ENCODE data around the gene RBM28.
"Not testable (repeated sequence)": the region's sequence is repeated elsewhere in the genome, so short reads cannot be mapped to it uniquely, and the experiment has no call there.

RBM28 gene

DNA sequence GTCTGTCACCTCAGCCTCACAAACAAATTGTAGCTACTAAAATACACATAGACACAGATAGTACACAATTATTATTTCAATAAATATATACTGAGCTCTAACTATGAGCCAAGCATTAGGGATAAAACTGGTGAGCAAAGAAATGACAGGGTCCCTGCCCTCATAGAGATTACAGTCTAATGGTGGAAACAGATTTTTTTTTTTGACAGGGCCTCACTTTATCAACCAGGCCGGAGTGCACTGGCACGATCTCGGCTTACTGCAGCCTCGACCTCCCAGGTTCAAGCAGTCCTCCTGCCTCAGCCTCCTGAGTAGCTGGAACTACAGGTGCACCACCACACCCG, 695 bp upstream of the RBM28 start:
- no peak for DNase-seq (ENCODE audit: low spot score)

- no peak for DNase-seq (ENCODE audit: low spot score)
Observed at GRCh38 chr7:128341733-128342132, 2.0 kb downstream of the RBM28 start.

GRCh38 chr7:128335730-128336129, 8.0 kb downstream of the RBM28 start:
- DNase-seq (ENCODE audit: low spot score): no peak

- DNase-seq (ENCODE audit: low spot score): no peak
Observed at GRCh38 chr7:128324368-128324680, 19.4 kb downstream of the RBM28 start.

DNA sequence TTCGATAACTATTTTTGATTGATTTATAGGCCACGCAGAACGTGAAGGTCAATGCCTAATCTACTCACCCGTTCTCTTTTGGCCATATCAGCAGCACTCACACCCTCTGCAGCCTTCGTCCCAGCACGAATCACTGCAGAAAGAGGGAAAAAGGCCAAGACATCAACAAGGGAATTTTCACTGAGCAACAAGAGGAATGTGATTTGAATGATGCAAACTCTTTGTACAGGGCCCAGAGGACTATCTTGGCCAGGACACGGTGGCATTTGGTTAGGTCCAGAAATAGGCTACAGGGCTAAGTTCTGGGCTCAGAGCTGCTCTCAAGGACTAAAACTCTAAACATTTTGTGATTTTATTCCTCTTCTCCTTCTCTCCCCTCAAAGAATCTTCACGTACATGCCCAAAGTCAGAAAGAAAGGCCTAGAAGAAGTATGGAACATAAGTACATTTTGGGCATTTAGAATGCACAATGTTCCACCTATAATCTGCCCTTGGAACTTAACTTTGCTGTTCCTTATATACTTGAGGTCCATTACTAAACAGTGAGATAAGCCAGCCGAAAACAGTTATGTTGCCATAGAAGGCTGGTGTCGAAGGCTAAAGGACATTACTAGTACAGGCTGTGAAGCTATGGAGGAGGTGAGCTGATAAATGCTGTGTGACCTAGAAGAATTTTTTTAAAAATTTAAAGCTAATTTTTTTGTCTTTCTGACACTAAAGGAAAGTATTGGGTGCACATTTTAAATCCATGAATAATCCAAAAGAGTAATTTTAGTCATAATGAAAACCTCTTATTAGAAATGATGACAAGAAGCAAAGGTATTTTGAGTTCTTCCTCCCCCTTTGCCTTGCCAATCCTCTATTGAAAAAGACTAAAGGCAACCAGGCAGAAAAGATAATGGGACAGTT, 20.0 kb downstream of the RBM28 start:
- DNase-seq (ENCODE audit: low spot score): no peak

- no peak for DNase-seq (ENCODE audit: low spot score)
Observed at GRCh38 chr7:128323040-128323439, 20.7 kb downstream of the RBM28 start.

DNA sequence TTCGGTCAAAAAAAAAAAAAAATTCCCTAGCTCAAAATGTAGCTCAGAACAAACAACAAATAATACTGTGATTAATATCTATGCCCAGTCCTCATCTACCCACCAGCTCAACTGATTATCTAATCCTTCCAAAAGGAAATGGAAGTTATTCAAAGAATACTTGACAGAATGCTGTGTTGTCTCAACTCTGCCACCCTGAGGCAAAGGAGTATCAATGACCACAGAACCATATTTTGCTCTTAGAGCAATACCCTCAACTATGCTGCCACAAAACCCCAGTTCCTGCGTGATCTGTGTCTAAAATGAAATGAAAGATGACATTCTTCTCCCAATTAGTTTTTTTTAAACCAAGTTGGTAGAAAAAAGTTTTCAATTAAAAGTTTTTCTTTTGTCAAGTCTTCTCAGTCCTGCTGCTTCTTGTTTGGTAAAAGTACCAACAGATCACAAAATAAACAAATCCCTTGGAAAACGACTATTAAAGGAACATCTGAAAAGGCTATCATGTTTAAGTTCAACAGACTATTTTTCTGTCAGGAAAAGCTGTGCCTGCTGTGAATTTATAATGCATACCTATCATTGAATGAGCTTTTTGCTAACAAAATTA, 21.6 kb downstream of the RBM28 start:
- no peak for DNase-seq (ENCODE audit: low spot score)

- no peak for DNase-seq (ENCODE audit: low spot score)
Observed at GRCh38 chr7:128321044-128321422, 22.7 kb downstream of the RBM28 start.

- no peak for DNase-seq (ENCODE audit: low spot score)
Observed at GRCh38 chr7:128318691-128319090, 25.0 kb downstream of the RBM28 start.

- no peak for DNase-seq (ENCODE audit: low spot score)
Observed at GRCh38 chr7:128311013-128311412, 32.7 kb downstream of the RBM28 start.

- DNase-seq (ENCODE audit: low spot score): no peak
Observed at GRCh38 chr7:128310499-128310898, 33.2 kb downstream of the RBM28 start.

- DNase-seq (ENCODE audit: low spot score): no peak
Observed at GRCh38 chr7:128309976-128310375, 33.7 kb downstream of the RBM28 start.

DNA sequence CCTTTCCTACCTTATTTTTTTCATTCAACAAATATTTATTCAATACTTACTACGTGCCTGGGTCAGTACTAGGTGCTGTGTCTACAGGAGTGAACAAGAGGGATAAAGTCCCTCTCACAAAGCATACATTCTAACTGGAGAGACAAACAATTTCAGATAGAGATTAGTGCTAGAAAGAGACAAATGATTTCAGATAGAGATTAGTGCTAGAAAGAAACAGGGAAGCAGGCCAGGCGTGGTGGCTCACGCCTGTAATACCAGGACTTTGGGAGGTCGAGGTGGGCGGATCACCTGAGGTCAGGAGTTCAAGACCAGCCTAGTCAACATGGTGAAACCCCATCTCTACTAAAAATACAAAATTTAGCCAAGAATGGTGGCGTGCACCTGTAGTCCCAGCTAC, 34.6 kb downstream of the RBM28 start:
- DNase-seq (ENCODE audit: low spot score): no peak

- DNase-seq (ENCODE audit: low spot score): no peak
Observed at GRCh38 chr7:128307061-128307460, 36.6 kb downstream of the RBM28 start.

- no peak for DNase-seq (ENCODE audit: low spot score)
Observed at GRCh38 chr7:128304212-128304611, 39.5 kb downstream of the RBM28 start.

DNA sequence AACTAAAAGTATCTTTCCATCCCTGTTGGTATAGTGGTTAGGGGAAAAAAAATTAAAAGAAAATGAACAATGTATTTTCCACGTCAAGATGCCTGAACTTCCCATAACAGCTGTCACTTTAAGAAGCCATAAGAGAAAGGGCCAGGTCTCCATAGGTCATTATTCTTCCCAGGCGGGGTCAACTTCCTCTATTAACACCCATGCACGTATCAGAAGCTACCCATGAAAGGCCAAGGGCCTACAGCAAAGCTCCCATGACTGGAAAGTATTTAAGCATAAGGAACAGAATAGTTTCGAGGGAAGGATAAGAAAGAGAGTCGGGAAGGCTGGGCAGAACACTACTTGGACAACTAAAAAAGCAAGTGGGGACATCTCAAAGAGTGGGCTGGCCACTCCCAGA, 40.1 kb downstream of the RBM28 start:
- DNase-seq (ENCODE audit: low spot score): no peak

DNA sequence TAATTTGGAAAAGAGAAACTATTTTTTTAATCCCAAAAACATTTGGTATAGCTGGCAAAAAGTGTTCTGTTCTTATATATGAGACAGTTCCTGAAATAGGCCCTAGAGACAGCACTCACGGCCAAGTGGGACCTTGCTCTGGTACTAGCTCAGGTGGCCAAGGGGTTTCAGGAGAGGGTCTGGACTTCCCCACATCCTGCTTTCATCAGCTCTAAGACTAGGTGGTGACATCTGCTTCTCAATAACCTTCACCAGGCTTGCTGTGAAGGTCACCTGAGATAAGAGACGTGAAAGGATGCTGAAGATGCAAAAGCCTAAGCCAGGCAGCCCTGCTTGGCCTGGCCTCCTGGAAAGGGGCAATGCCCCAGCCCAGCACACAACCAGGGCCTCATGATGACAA, 40.6 kb downstream of the RBM28 start:
- no peak for DNase-seq (ENCODE audit: low spot score)

DNA sequence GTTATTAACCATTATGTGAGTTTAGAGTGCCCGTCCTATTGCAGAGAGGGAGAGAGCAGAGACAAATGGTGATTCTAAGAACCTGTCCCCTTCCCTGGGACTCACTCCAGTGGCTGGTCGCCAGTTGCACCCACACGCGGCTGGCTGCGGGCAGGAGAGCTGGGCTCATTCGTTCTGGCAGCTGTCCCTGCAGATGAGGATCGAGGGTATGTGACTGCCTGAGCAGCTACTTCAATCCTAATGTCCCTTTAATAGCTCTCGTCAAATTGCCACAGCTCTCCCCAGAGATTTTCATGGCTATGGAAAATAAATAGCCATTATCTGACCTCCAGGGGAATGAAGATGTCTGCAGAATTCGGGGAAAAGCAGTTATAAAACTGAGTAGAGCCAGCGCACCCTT, 41.6 kb downstream of the RBM28 start:
- no peak for DNase-seq (ENCODE audit: low spot score)

GRCh38 chr7:128299109-128299607, 44.5 kb downstream of the RBM28 start:
- no peak for DNase-seq (ENCODE audit: low spot score)

GRCh38 chr7:128298004-128298403, 45.7 kb downstream of the RBM28 start:
- DNase-seq (ENCODE audit: low spot score): not testable (repeated sequence)

DNA sequence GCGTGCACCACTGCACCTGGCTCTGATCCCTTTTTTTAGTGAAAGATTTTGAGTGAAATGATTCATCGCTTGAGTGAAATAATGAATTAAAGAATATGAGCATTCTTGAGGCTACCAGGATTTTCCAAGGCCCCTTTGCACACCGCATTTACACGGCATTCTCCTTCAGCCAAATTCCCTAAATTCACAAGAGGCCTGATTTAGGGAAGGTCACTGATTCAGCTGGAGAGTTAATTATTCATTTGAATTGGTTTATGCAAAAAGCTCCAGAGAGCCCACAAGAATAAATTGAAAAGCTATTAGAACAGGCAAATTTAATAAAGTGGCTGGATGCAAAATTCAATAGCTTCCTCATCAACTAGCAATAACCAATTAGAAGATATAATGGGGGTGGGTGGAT, 56.2 kb downstream of the RBM28 start:
- DNase-seq (ENCODE audit: low spot score): no peak

DNA sequence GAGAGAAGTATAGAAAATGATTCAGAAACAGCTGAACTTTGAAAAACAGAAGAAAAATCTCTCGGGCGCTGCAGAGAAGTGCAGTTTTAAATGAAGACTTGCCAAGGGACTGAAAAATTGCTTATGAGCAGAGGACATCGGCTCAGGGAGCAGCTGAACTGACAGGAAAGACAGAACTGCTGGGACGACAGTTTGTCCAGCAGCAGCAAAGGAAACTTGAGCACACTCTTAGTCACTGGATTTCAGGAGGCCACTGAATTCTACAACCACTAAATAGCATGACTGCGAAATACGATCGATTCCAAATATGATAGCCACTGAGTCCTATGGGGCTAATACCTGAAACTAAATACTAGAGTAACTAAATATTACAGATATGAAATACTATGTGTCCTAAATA, 59.6 kb downstream of the RBM28 start:
- no peak for DNase-seq (ENCODE audit: low spot score)

- no peak for DNase-seq (ENCODE audit: low spot score)
Observed at GRCh38 chr7:128281605-128282380, 61.9 kb downstream of the RBM28 start.

Data from hematopoietic multipotent progenitor cell treated with erythropoietin and hydrocortisone succinate and interleukin-3 and kit ligand, for 15 days (in vitro differentiated cells).